HepG2 (cell line): Measurements from ENCODE around the gene LTA. TPM values are rescaled to one million over a fixed set of nuclear protein-coding genes. Genes with fewer than 3 reads are reported as not detected.

Experiments
- AGO1 ChIP-seq: fragments of 200-400 bp; formaldehyde crosslinking; IDR thresholded peaks from 2 replicates; pipeline ENCODE4 v1.6.1; 2017; ENCODE audit warnings: mild to moderate bottlenecking, low read depth, low read length, moderate library complexity; ENCODE audit not compliant: poor library complexity, severe bottlenecking
- ATM ChIP-seq: fragments of 450-650 bp; IDR thresholded peaks from 2 replicates; pipeline ENCODE4 v1.7.1; 2017; ENCODE audit warnings: mild to moderate bottlenecking, borderline replicate concordance
- EED ChIP-seq: sonication (generic); formaldehyde crosslinking; IDR thresholded peaks from 2 replicates; pipeline ENCODE4 v1.5.0; 2020; ENCODE audit warnings: mild to moderate bottlenecking, missing genetic modification reagents
- GZF1 ChIP-seq: sonication (generic); formaldehyde crosslinking; IDR thresholded peaks from 2 replicates; pipeline ENCODE4 v1.5.1; 2020; ENCODE audit warnings: mild to moderate bottlenecking, missing genetic modification reagents
- HIVEP1 ChIP-seq: sonication (generic); formaldehyde crosslinking; IDR thresholded peaks from 2 replicates; pipeline ENCODE4 v1.4.0; 2020; ENCODE audit warnings: mild to moderate bottlenecking, missing genetic modification reagents
- MATR3 ChIP-seq: sonication (generic); formaldehyde crosslinking; IDR thresholded peaks from 2 replicates; pipeline ENCODE4 v1.4.0; 2020; ENCODE audit warnings: missing genetic modification reagents
- REXO4 ChIP-seq: sonication (generic); formaldehyde crosslinking; IDR thresholded peaks from 2 replicates; pipeline ENCODE4 v1.8.0; 2022; ENCODE audit warnings: missing genetic modification reagents, mild to moderate bottlenecking, borderline replicate concordance
- SMC3 ChIP-seq: IDR thresholded peaks from 2 replicates; pipeline ENCODE4 v1.6.1; 2011; ENCODE audit warnings: low read length, improper control_type of control experiment
- TIGD3 ChIP-seq: sonication (generic); formaldehyde crosslinking; IDR thresholded peaks from 2 replicates; pipeline ENCODE4 v1.5.1; 2020; ENCODE audit warnings: mild to moderate bottlenecking, missing genetic modification reagents, borderline replicate concordance
- ZNF234 ChIP-seq: sonication (generic); formaldehyde crosslinking; conservative IDR thresholded peaks from 2 replicates; pipeline ENCODE4 v1.5.1; 2020; ENCODE audit warnings: mild to moderate bottlenecking, missing genetic modification reagents
- ZNF512 ChIP-seq: sonication (generic); formaldehyde crosslinking; IDR thresholded peaks from 2 replicates; pipeline ENCODE4 v1.4.0; 2020; ENCODE audit warnings: mild to moderate bottlenecking, missing genetic modification reagents
- ZNF563 ChIP-seq: sonication (generic); formaldehyde crosslinking; IDR thresholded peaks from 2 replicates; pipeline ENCODE4 v1.8.0; 2022; ENCODE audit warnings: mild to moderate bottlenecking, moderate library complexity, missing genetic modification reagents
- ZNF687 ChIP-seq: sonication (generic); formaldehyde crosslinking; IDR thresholded peaks from 2 replicates; pipeline ENCODE4 v1.5.1; 2020; ENCODE audit warnings: mild to moderate bottlenecking, missing genetic modification reagents, moderate library complexity
- ZNF710 ChIP-seq: sonication (generic); formaldehyde crosslinking; IDR thresholded peaks from 2 replicates; pipeline ENCODE4 v1.5.0; 2020; ENCODE audit warnings: mild to moderate bottlenecking, missing genetic modification reagents, borderline replicate concordance
- ZNF720 ChIP-seq: sonication (generic); formaldehyde crosslinking; IDR thresholded peaks from 2 replicates; pipeline ENCODE4 v1.4.0; 2020; ENCODE audit warnings: missing genetic modification reagents
- ZNF782 ChIP-seq: sonication (generic); formaldehyde crosslinking; IDR thresholded peaks from 2 replicates; pipeline ENCODE4 v1.4.0; 2020; ENCODE audit warnings: missing genetic modification reagents, mild to moderate bottlenecking, borderline replicate concordance
- polyA plus RNA-seq, 8 experiments: library from polyadenylated mRNA; depleted of rRNA in 3 of 8; stranded (reverse) in 7 of 8; unstranded in 1 of 8; fragments of >200 nt; fragmentation: Illumina TruSeq in 4 of 8; extraction: Trizol in 4 of 8; gene quantifications; 2 replicates each; pipeline versions ENCODE4 v1.2.1 to v1.2.3, GENCODE V29; 2011 to 2016; ENCODE audit warnings: low read depth in 4 of 8, missing spikeins in 1 of 8, mixed read lengths in 1 of 8; ENCODE audit not compliant: insufficient read depth in 1 of 8
- total RNA-seq, 5 experiments: library from RNA; depleted of rRNA; stranded (reverse); fragments of >200 nt; fragmentation: Illumina TruSeq; extraction: Trizol; gene quantifications; 2 replicates each; pipeline ENCODE4 v1.2.3, GENCODE V29; 2016; ENCODE audit warnings: low read depth in 1 of 5
- TF ChIP-seq, protein P1 (sequence below): sonication (generic); formaldehyde crosslinking; conservative IDR thresholded peaks from 2 replicates; pipeline ENCODE4 v1.4.0; 2020; ENCODE audit warnings: missing genetic modification reagents

LTA gene
- total and polyA plus RNA-seq, 2 of the 13 experiments (the other 11 are each of a cell fraction or from before 2014, with no cell fraction given), result 0.09 TPM; not detected in 1

DNA sequence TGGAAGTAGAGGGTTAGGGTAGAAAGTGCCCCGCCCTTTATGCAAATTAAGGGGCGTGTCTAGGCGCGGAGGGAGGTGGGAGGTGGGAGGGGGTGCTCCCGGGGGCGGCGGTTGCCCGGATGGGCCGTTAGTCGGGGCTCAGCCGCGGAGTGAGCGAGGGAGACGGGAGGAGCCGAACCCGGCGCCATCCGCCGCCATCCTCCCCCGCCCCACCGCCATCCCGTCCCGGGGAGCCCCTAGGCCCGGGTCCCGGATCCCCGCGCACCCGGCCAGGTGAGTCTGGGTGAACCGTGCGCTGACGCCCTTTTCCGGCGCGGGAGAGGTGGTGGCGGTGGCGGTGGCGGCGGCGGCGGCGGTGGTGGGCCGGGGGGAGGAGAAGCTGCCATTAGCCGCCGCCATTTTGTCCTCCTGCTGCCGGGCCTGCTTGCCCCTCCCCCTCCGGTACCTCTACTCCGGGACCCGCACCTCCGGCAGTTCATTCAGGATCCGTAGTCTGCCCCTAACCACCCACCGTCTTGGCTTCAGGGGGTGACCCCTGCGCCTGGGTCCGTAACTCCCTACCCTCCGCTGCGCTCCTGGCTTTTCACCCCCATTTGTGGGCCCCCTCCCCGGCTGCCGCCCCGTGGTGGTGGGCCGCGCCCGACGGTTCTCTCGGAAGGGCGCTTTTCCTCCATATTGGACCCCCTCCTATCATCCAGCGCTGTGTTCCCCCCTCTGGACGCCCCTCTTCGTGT is 48.7 kb downstream of the LTA start, which contains the start of gene PRRC2A (continued):
- peak; percentile 69; the same call in 1 of the 2 replicates for TF ChIP-seq ZNF563
- no peak for TF ChIP-seq ZNF782
- no peak for TF ChIP-seq REXO4 (CRISPR knock-in tag)
- TF ChIP-seq ZNF687 (CRISPR knock-in tag), result peak; percentile 87
- no peak for TF ChIP-seq AGO1
- TF ChIP-seq HIVEP1, result peak; percentile 75; the same call in 1 of the 2 replicates
- no peak for TF ChIP-seq MATR3 (CRISPR knock-in tag)
- peak; percentile 83; the same call in 1 of the 2 replicates for TF ChIP-seq ZNF710 (CRISPR knock-in tag)
- TF ChIP-seq GZF1 (CRISPR knock-in tag), result no peak; the same call in none of the 2 replicates
- peak; percentile 94 for TF ChIP-seq EED (CRISPR knock-in tag)
- no peak; the same call in 1 of the 2 replicates for TF ChIP-seq TIGD3 (CRISPR knock-in tag)
- no peak for TF ChIP-seq ZNF720 (CRISPR knock-in tag)
- TF ChIP-seq, protein P1, sequence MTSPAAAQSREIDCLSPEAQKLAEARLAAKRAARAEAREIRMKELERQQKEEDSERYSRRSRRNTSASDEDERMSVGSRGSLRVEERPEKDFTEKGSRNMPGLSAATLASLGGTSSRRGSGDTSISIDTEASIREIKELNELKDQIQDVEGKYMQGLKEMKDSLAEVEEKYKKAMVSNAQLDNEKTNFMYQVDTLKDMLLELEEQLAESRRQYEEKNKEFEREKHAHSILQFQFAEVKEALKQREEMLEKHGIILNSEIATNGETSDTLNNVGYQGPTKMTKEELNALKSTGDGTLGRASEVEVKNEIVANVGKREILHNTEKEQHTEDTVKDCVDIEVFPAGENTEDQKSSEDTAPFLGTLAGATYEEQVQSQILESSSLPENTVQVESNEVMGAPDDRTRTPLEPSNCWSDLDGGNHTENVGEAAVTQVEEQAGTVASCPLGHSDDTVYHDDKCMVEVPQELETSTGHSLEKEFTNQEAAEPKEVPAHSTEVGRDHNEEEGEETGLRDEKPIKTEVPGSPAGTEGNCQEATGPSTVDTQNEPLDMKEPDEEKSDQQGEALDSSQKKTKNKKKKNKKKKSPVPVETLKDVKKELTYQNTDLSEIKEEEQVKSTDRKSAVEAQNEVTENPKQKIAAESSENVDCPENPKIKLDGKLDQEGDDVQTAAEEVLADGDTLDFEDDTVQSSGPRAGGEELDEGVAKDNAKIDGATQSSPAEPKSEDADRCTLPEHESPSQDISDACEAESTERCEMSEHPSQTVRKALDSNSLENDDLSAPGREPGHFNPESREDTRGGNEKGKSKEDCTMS (CRISPR knock-in tag), result no peak
- no peak for TF ChIP-seq ZNF512 (CRISPR knock-in tag)
- TF ChIP-seq ZNF234 (CRISPR knock-in tag), result 0 out of 2 replicates have a peak, but pooled peaks have one; percentile 89
- no peak for TF ChIP-seq ATM
- no peak for TF ChIP-seq SMC3
